ENCODE measurements around the gene GPR142.

GRCh38 chr17:74328487-74328886 lies 38.8 kb upstream of the GPR142 start:
- TF ChIP-seq EZH2 (IDR thresholded peaks at IDR 0.05) (no peak), POLR2AphosphoS5 (IDR thresholded peaks at IDR 0.05; ENCODE audit: borderline replicate concordance, low read depth, low read length) (no peak)

All from SK-N-MC (cell line).